ENCODE results near the gene MTCL1.

MTCL1 gene

DNA sequence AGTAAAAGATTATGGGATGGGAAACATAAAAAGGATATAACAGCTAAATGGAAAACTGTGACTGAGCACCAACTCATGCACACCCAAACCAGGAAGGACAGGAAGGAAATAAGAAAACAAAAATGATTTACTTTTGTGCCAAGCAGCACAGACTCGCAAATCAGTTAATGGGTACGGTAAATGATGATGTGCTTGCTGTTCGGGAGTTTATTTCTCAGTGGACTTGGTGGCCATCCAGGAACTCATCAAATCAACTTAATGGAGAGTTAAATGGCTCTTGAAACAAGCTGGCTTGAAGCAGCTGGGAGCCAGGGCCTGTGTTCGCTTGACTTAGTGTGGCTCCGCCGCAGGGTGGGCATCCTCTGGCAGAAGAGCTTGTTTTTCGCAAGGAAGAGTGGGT, 36.2 kb downstream of the MTCL1 start:
- Histone ChIP-seq H3K23ac (ENCODE audit: low read depth, low read length, poor library complexity) (no peak overlapping the region), H3K4me2 (ENCODE audit: insufficient read depth, low read length, poor library complexity, severe bottlenecking) (no peak overlapping the region), H2BK120ac (ENCODE audit: low read depth, low read length) (no peak overlapping the region), H3K79me1 (ENCODE audit: low read depth, low read length) (peaks cover under 1% of the 10 kb centered on the region), H3K14ac (ENCODE audit: low read length) (no peak overlapping the region), H3K4me3 (ENCODE audit: low read length in 2 of 2) (no peak overlapping the region), H4K91ac (ENCODE audit: low read depth, low read length, poor library complexity) (no peak overlapping the region), H2BK15ac (ENCODE audit: low read length) (no peak overlapping the region), H3K9me3 (replicated peaks in 1 of 2; ENCODE audit: control insufficient read depth in 2 of 2, insufficient read depth in 1 of 2, low read depth in 1 of 2, low read length in 2 of 2) (no peaks in the 10 kb centered on the region), H3K18ac (ENCODE audit: low read length) (no peak overlapping the region), H2BK5ac (ENCODE audit: low read length) (no peak overlapping the region), H2AFZ (ENCODE audit: low read length) (no peak overlapping the region), H3K4ac (ENCODE audit: low read length) (no peak overlapping the region), H3K27ac (replicated peaks; ENCODE audit: low read length) (no peak overlapping the region), H2AK5ac (ENCODE audit: low read depth, low read length) (no peak overlapping the region), H3K4me1 (ENCODE audit: control insufficient read depth in 2 of 2, insufficient read depth in 1 of 2, low read depth in 1 of 2, low read length in 2 of 2) (peaks cover 0 to 7% of the 10 kb centered on the region in 2 donors), H3K9ac (ENCODE audit: low read depth, low read length, poor library complexity) (no peak overlapping the region), H3K36me3 (replicated peaks in 1 of 2; ENCODE audit: control insufficient read depth in 2 of 2, insufficient read depth in 2 of 2, low read length in 2 of 2) (no peaks in the 10 kb centered on the region), H2BK12ac (ENCODE audit: low read length) (no peak overlapping the region), H3K27me3 (ENCODE audit: control insufficient read depth in 3 of 3, insufficient read depth in 3 of 3, low read depth in 1 of 3, low read length in 3 of 3) (no peaks in the 10 kb centered on the region), H4K8ac (ENCODE audit: low read depth, low read length) (no peak overlapping the region)
- no CpG with 5 or more reads among the region's 7 CpGs for WGBS, 2 donors (ENCODE audit: extremely low coverage in 2 of 2, insufficient read length in 2 of 2, insufficient replicate concordance in 1 of 2)
- DNase-seq (ENCODE audit: low spot score), result no peak

- Histone ChIP-seq H3K9me3 (replicated peaks in 1 of 2; ENCODE audit: control insufficient read depth in 2 of 2, insufficient read depth in 1 of 2, low read depth in 1 of 2, low read length in 2 of 2) (no peaks in the 10 kb centered on the region), H3K14ac (ENCODE audit: low read length) (no peak overlapping the region), H2BK12ac (ENCODE audit: low read length) (no peak overlapping the region), H3K4me2 (ENCODE audit: insufficient read depth, low read length, poor library complexity, severe bottlenecking) (no peak overlapping the region), H3K79me1 (ENCODE audit: low read depth, low read length) (peaks cover 1% of the 10 kb centered on the region), H3K27me3 (ENCODE audit: control insufficient read depth in 3 of 3, insufficient read depth in 3 of 3, low read depth in 1 of 3, low read length in 3 of 3) (no peaks in the 10 kb centered on the region), H2BK5ac (ENCODE audit: low read length) (no peak overlapping the region), H4K8ac (ENCODE audit: low read depth, low read length) (no peak overlapping the region), H3K27ac (replicated peaks; ENCODE audit: low read length) (no peak overlapping the region), H3K4me1 (ENCODE audit: control insufficient read depth in 2 of 2, insufficient read depth in 1 of 2, low read depth in 1 of 2, low read length in 2 of 2) (peaks cover 0 to 7% of the 10 kb centered on the region in 2 donors), H3K4me3 (ENCODE audit: low read length in 2 of 2) (no peak overlapping the region), H3K18ac (ENCODE audit: low read length) (no peak overlapping the region), H4K91ac (ENCODE audit: low read depth, low read length, poor library complexity) (no peak overlapping the region), H3K9ac (ENCODE audit: low read depth, low read length, poor library complexity) (no peak overlapping the region), H2AFZ (ENCODE audit: low read length) (no peak overlapping the region), H2AK5ac (ENCODE audit: low read depth, low read length) (no peak overlapping the region), H2BK15ac (ENCODE audit: low read length) (no peak overlapping the region), H3K36me3 (replicated peaks in 1 of 2; ENCODE audit: control insufficient read depth in 2 of 2, insufficient read depth in 2 of 2, low read length in 2 of 2) (no peaks in the 10 kb centered on the region), H3K4ac (ENCODE audit: low read length) (no peak overlapping the region), H2BK120ac (ENCODE audit: low read depth, low read length) (no peak overlapping the region), H3K23ac (ENCODE audit: low read depth, low read length, poor library complexity) (no peak overlapping the region)
- DNase-seq (ENCODE audit: low spot score), result no peak
- WGBS, 2 donors (ENCODE audit: extremely low coverage in 2 of 2, insufficient read length in 2 of 2, insufficient replicate concordance in 1 of 2), result no CpG with 5 or more reads among the region's 6 CpGs
Measured at GRCh38 chr18:8742387-8743361, 37.3 kb downstream of the MTCL1 start.

GRCh38 chr18:8744038-8744437, 38.7 kb downstream of the MTCL1 start:
- H2AFZ ChIP-seq (ENCODE audit: low read length), result no peak overlapping the region
- no peak overlapping the region for H2BK12ac ChIP-seq (ENCODE audit: low read length)
- peaks cover 1% of the 10 kb centered on the region for H3K79me1 ChIP-seq (ENCODE audit: low read depth, low read length)
- H3K23ac ChIP-seq (ENCODE audit: low read depth, low read length, poor library complexity), result no peak overlapping the region
- no peak for DNase-seq (ENCODE audit: low spot score)
- H2AK5ac ChIP-seq (ENCODE audit: low read depth, low read length), result no peak overlapping the region
- H3K4me3 ChIP-seq (ENCODE audit: low read length in 2 of 2), result no peak overlapping the region
- H2BK120ac ChIP-seq (ENCODE audit: low read depth, low read length), result no peak overlapping the region
- H3K9ac ChIP-seq (ENCODE audit: low read depth, low read length, poor library complexity), result no peak overlapping the region
- H3K27me3 ChIP-seq (ENCODE audit: control insufficient read depth in 3 of 3, insufficient read depth in 3 of 3, low read depth in 1 of 3, low read length in 3 of 3), result no peaks in the 10 kb centered on the region
- H3K4ac ChIP-seq (ENCODE audit: low read length), result no peak overlapping the region
- H3K4me1 ChIP-seq (ENCODE audit: control insufficient read depth in 2 of 2, insufficient read depth in 1 of 2, low read depth in 1 of 2, low read length in 2 of 2), result peaks cover 0 to 7% of the 10 kb centered on the region in 2 donors
- no peaks in the 10 kb centered on the region for H3K9me3 ChIP-seq (replicated peaks in 1 of 2; ENCODE audit: control insufficient read depth in 2 of 2, insufficient read depth in 1 of 2, low read depth in 1 of 2, low read length in 2 of 2)
- no peak overlapping the region for H2BK5ac ChIP-seq (ENCODE audit: low read length)
- no peak overlapping the region for H2BK15ac ChIP-seq (ENCODE audit: low read length)
- no peak overlapping the region for H4K8ac ChIP-seq (ENCODE audit: low read depth, low read length)
- no peak overlapping the region for H3K14ac ChIP-seq (ENCODE audit: low read length)
- H3K4me2 ChIP-seq (ENCODE audit: insufficient read depth, low read length, poor library complexity, severe bottlenecking), result no peak overlapping the region
- no CpG with 5 or more reads among the region's 7 CpGs for WGBS, 2 donors (ENCODE audit: extremely low coverage in 2 of 2, insufficient read length in 2 of 2, insufficient replicate concordance in 1 of 2)
- H4K91ac ChIP-seq (ENCODE audit: low read depth, low read length, poor library complexity), result no peak overlapping the region
- no peak overlapping the region for H3K18ac ChIP-seq (ENCODE audit: low read length)
- H3K27ac ChIP-seq (replicated peaks; ENCODE audit: low read length), result no peak overlapping the region
- H3K36me3 ChIP-seq (replicated peaks in 1 of 2; ENCODE audit: control insufficient read depth in 2 of 2, insufficient read depth in 2 of 2, low read length in 2 of 2), result no peaks in the 10 kb centered on the region

- Histone ChIP-seq H3K18ac (ENCODE audit: low read length) (peak overlapping the region; percentile 82), H2BK5ac (ENCODE audit: low read length) (no peak overlapping the region), H2BK12ac (ENCODE audit: low read length) (no peak overlapping the region), H3K23ac (ENCODE audit: low read depth, low read length, poor library complexity) (no peak overlapping the region), H3K79me1 (ENCODE audit: low read depth, low read length) (peaks cover 1% of the 10 kb centered on the region), H3K9ac (ENCODE audit: low read depth, low read length, poor library complexity) (peak overlapping the region; percentile 33), H2AK5ac (ENCODE audit: low read depth, low read length) (no peak overlapping the region), H2BK15ac (ENCODE audit: low read length) (no peak overlapping the region), H3K36me3 (replicated peaks in 1 of 2; ENCODE audit: control insufficient read depth in 2 of 2, insufficient read depth in 2 of 2, low read length in 2 of 2) (no peaks in the 10 kb centered on the region), H4K91ac (ENCODE audit: low read depth, low read length, poor library complexity) (no peak overlapping the region), H3K27me3 (ENCODE audit: control insufficient read depth in 3 of 3, insufficient read depth in 3 of 3, low read depth in 1 of 3, low read length in 3 of 3) (no peaks in the 10 kb centered on the region), H2BK120ac (ENCODE audit: low read depth, low read length) (no peak overlapping the region), H3K27ac (replicated peaks; ENCODE audit: low read length) (no peak overlapping the region), H4K8ac (ENCODE audit: low read depth, low read length) (no peak overlapping the region), H3K4me1 (ENCODE audit: control insufficient read depth in 2 of 2, insufficient read depth in 1 of 2, low read depth in 1 of 2, low read length in 2 of 2) (peaks cover 0 to 7% of the 10 kb centered on the region in 2 donors), H3K4me3 (ENCODE audit: low read length in 2 of 2) (no peak overlapping the region), H3K4ac (ENCODE audit: low read length) (no peak overlapping the region), H3K14ac (ENCODE audit: low read length) (no peak overlapping the region), H3K4me2 (ENCODE audit: insufficient read depth, low read length, poor library complexity, severe bottlenecking) (no peak overlapping the region), H2AFZ (ENCODE audit: low read length) (no peak overlapping the region), H3K9me3 (replicated peaks in 1 of 2; ENCODE audit: control insufficient read depth in 2 of 2, insufficient read depth in 1 of 2, low read depth in 1 of 2, low read length in 2 of 2) (no peaks in the 10 kb centered on the region)
- no peak for DNase-seq (ENCODE audit: low spot score)
- no CpG with 5 or more reads among the region's 4 CpGs for WGBS, 2 donors (ENCODE audit: extremely low coverage in 2 of 2, insufficient read length in 2 of 2, insufficient replicate concordance in 1 of 2)
Measured at GRCh38 chr18:8744656-8745055, 39.3 kb downstream of the MTCL1 start.

All from neuronal stem cell (in vitro differentiated cells).